HCT116 (cell line): ENCODE data around the gene ECE1. TPM values are rescaled to one million over a fixed set of nuclear protein-coding genes. Genes with fewer than 3 reads are reported as not detected.
"Not testable (repeated sequence)": the region's sequence is repeated elsewhere in the genome, so short reads cannot be mapped to it uniquely, and the experiment has no call there.

Experiments
- ATAC-seq: fragments of 200-7000 bp; cut with Tn5 transposase; 2 replicates; pipeline ENCODE4 v1.9.1; 2020; ENCODE audit warnings: mild to moderate bottlenecking, moderate library complexity
- BruUV-seq: library from RNA; stranded (reverse); fragments of 400-500 nt; replicated peaks from 2 replicates; lab custom pipeline; 2021; lab: Mats Ljungman, UMichigan
- CTCF ChIA-PET: fragments of 300-600 bp; sonication (Branson Sonifier 250); formaldehyde crosslinking; loops from one replicate; lab custom pipeline; 2021; ENCODE audit warnings: antibody characterized with exemption; lab: Charles Lee
- POLR2A ChIA-PET: fragments of 300-600, 350-600 bp; sonication (Branson Sonifier 250); formaldehyde crosslinking; loops from one replicate; lab custom pipeline; 2021; ENCODE audit warnings: antibody characterized with exemption; lab: Charles Lee
- RAD21 ChIA-PET, 2 experiments: fragments of 300-600 bp; sonication (Branson Sonifier 250); formaldehyde crosslinking; loops; one replicate each; lab custom pipeline; 2023; ENCODE audit warnings: low total read pairs in 2 of 2; ENCODE audit not compliant: uncharacterized antibody in 2 of 2, unreplicated experiment in 2 of 2, low non-redundant PET in 1 of 2; lab: Charles Lee
- DNase-seq: peaks from one replicate; pipeline ENCODE4 v3.0.0-alpha.2; 2010; ENCODE audit warnings: low read depth, low spot score
- H2AFZ ChIP-seq: fragments of 200-600 bp; shearing (Covaris generic), sonication (generic); 2 replicates; pipeline ENCODE4 v1.6.1; 2017; ENCODE audit warnings: low read depth, mixed run types, mixed read lengths, antibody characterized with exemption, low read length; ENCODE audit not compliant: poor library complexity, severe bottlenecking
- H3K27ac ChIP-seq: 2 replicates; pipeline ENCODE4 v1.5.1; 2012; ENCODE audit warnings: low read depth, low read length
- H3K27me3 ChIP-seq: fragments of 200-600 bp; sonication (generic); 2 replicates; pipeline ENCODE4 v1.6.1; 2016; ENCODE audit warnings: mixed run types, low read length, mixed read lengths; ENCODE audit not compliant: insufficient read depth
- H3K36me3 ChIP-seq, 2 experiments: fragments of 200-500 bp in 1 of 2; fragments of 200-600 bp in 1 of 2; sonication (Bioruptor generic) in 1 of 2; sonication (generic) in 1 of 2; 2 replicates each; pipeline versions ENCODE4 v1.5.1 to v1.6.1; 2014 to 2016; ENCODE audit warnings: low read length in 2 of 2, inconsistent platforms in 1 of 2, mixed read lengths in 1 of 2, mixed run types in 1 of 2; ENCODE audit not compliant: insufficient read depth in 2 of 2, control insufficient read depth in 1 of 2
- H3K4me1 ChIP-seq, 2 experiments: fragments of 200-600 bp in 1 of 2; sonication (generic) in 1 of 2; 2 replicates each; pipeline versions ENCODE4 v1.5.1 to v1.6.1; 2012 to 2017; ENCODE audit warnings: low read length in 2 of 2, inconsistent platforms in 1 of 2, mild to moderate bottlenecking in 1 of 2, mixed read lengths in 1 of 2, mixed run types in 1 of 2, moderate library complexity in 1 of 2; ENCODE audit not compliant: insufficient read depth in 2 of 2, control insufficient read depth in 1 of 2
- H3K4me2 ChIP-seq: fragments of 200-600 bp; sonication (generic); 2 replicates; pipeline ENCODE4 v1.6.1; 2017; ENCODE audit warnings: mixed run types, low read length, mixed read lengths
- H3K4me3 ChIP-seq, 2 experiments: fragments of 200-600 bp in 1 of 2; sonication (generic) in 1 of 2; replicated peaks in 1 of 2; 2 replicates each; pipeline ENCODE4 v1.5.1; 2011 to 2016; ENCODE audit warnings: low read length in 2 of 2, control low read depth in 1 of 2, low read depth in 1 of 2, mild to moderate bottlenecking in 1 of 2, mixed read lengths in 1 of 2, mixed run types in 1 of 2
- H3K79me2 ChIP-seq: fragments of 200-600 bp; sonication (generic); 2 replicates; pipeline ENCODE4 v1.6.1; 2017; ENCODE audit warnings: mild to moderate bottlenecking, mixed run types, low read length, moderate library complexity, mixed read lengths; ENCODE audit not compliant: insufficient read depth
- H3K9ac ChIP-seq: fragments of 200-600 bp; sonication (generic); 2 replicates; pipeline ENCODE4 v1.6.1; 2016; ENCODE audit warnings: low read length, mixed read lengths
- H3K9me2 ChIP-seq: fragments of 200-600 bp; sonication (generic), shearing (Covaris generic); 2 replicates; pipeline ENCODE4 v1.6.1; 2017; ENCODE audit warnings: mixed run types, mild to moderate bottlenecking, moderate library complexity; ENCODE audit not compliant: insufficient read depth
- H3K9me3 ChIP-seq, 2 experiments: fragments of 200-500 bp in 1 of 2; fragments of 200-600 bp in 1 of 2; sonication (Bioruptor generic) in 1 of 2; sonication (generic) in 1 of 2; 2 replicates each; pipeline ENCODE4 v1.6.1; 2014 to 2017; ENCODE audit warnings: low read length in 2 of 2, mixed read lengths in 2 of 2, inconsistent platforms in 1 of 2, low read depth in 1 of 2, mild to moderate bottlenecking in 1 of 2, mixed run types in 1 of 2, moderate library complexity in 1 of 2; ENCODE audit not compliant: control insufficient read depth in 1 of 2, insufficient read depth in 1 of 2
- H4K20me1 ChIP-seq: fragments of 200-600 bp; sonication (generic), shearing (Covaris generic); 2 replicates; pipeline ENCODE4 v1.6.1; 2017; ENCODE audit warnings: mixed run types, mild to moderate bottlenecking, moderate library complexity; ENCODE audit not compliant: insufficient read depth
- FOSL1 ChIP-seq: IDR thresholded peaks from 2 replicates; pipeline ENCODE4 v1.6.1; 2012; ENCODE audit warnings: low read depth
- JUND ChIP-seq: IDR thresholded peaks from 2 replicates; pipeline ENCODE4 v1.6.1; 2012
- SRF ChIP-seq: IDR thresholded peaks from 2 replicates; pipeline ENCODE4 v1.6.1; 2012; ENCODE audit warnings: low read depth
- intact Hi-C: fragments of 100-400 bp; cut with micrococcal nuclease; formaldehyde crosslinking; loops from 2 replicates; pipeline ENCODE4 v1.10.0; 2022
- total RNA-seq: library from RNA; stranded (reverse); gene quantifications from one replicate; pipeline ENCODE4 v1.2.1, GENCODE V29; 2021; ENCODE audit not compliant: unreplicated experiment
- TF ChIP-seq, protein P1 (sequence below), 3 experiments: fragments of 200-600 bp in 1 of 3; sonication (generic) in 1 of 3; IDR thresholded peaks in 2 of 3; conservative IDR thresholded peaks in 1 of 3; 2 replicates each; pipeline ENCODE4 v1.5.1; 2012 to 2017; ENCODE audit warnings: low read depth in 2 of 3, low read length in 2 of 3, antibody characterized with exemption in 1 of 3, borderline replicate concordance in 1 of 3, control low read depth in 1 of 3, mild to moderate bottlenecking in 1 of 3, mixed read lengths in 1 of 3, mixed run types in 1 of 3, moderate library complexity in 1 of 3; ENCODE audit not compliant: insufficient read depth in 1 of 3

ECE1 gene
- total RNA-seq, 1 experiment from 2014 or later, result 66.8 TPM

- no peak for DNase-seq
- ChIA-PET RAD21 (no interaction called here), CTCF (interaction anchor here (1.7 to 1.8 kb wide), 2 partner anchors 13 kb away, joined by 4 to 6 read pairs; no protein-coding TSS in a partner anchor), POLR2A (no interaction called here)
- H3K9ac ChIP-seq, result no peak overlapping the region
- no peaks in the 10 kb centered on the region for H3K27me3 ChIP-seq
- BruUV-seq, result no TSS peak
- no peaks in the 10 kb centered on the region for H4K20me1 ChIP-seq
- H3K4me1 ChIP-seq, result peaks cover 0 to 5% of the 10 kb centered on the region in 2 experiments; a peak in 1 of 4 replicates
- ATAC-seq, result no peak
- H3K4me2 ChIP-seq, result no peak overlapping the region
- TF ChIP-seq, protein P1, sequence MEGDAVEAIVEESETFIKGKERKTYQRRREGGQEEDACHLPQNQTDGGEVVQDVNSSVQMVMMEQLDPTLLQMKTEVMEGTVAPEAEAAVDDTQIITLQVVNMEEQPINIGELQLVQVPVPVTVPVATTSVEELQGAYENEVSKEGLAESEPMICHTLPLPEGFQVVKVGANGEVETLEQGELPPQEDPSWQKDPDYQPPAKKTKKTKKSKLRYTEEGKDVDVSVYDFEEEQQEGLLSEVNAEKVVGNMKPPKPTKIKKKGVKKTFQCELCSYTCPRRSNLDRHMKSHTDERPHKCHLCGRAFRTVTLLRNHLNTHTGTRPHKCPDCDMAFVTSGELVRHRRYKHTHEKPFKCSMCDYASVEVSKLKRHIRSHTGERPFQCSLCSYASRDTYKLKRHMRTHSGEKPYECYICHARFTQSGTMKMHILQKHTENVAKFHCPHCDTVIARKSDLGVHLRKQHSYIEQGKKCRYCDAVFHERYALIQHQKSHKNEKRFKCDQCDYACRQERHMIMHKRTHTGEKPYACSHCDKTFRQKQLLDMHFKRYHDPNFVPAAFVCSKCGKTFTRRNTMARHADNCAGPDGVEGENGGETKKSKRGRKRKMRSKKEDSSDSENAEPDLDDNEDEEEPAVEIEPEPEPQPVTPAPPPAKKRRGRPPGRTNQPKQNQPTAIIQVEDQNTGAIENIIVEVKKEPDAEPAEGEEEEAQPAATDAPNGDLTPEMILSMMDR (IDR thresholded peaks at IDR 0.05 in 2 of 3, conservative IDR thresholded peaks at IDR 0.05 in 1 of 3; ENCODE audit: borderline replicate concordance in 1 of 3, insufficient read depth in 1 of 3, low read depth in 2 of 3, low read length in 2 of 3), result no peak
- TF ChIP-seq SRF (no peak), JUND (no peak), FOSL1 (no peak)
- H3K36me3 ChIP-seq, result 0 out of 4 replicates have a peak, but pooled peaks cover under 1 to 3% of the 10 kb centered on the region in 2 experiments
- H3K9me3 ChIP-seq, result no peaks in the 10 kb centered on the region
- H3K4me3 ChIP-seq, result no peak overlapping the region
- H3K79me2 ChIP-seq, result no peaks in the 10 kb centered on the region; the same call in 1 of the 2 replicates
- no peak overlapping the region for H2AFZ ChIP-seq
- intact Hi-C loops, result no loop called here
- H3K27ac ChIP-seq, result no peak overlapping the region
- no peaks in the 10 kb centered on the region for H3K9me2 ChIP-seq
Observed at GRCh38 chr1:21283524-21283923, 6.7 kb downstream of the ECE1 start.

DNA sequence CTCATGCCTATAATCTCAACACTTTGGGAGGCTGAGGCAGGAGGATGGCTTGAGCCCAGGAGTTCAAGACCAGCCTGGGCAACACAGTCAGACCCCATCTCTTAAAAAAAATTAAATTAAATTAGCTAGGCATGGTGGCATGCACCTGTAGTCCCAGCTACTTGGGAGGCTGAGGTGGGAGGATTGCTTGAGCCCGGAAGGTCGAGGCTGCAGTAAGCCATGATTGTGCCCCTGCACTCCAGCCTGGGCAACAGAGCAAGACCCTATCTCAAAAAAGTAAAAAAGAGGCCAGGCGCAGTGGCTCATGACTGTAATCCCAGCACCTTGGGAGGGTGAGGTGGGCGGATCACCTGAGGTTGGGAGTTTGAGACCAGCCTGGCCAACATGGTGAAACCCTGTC, 8.2 kb downstream of the ECE1 start:
- H4K20me1 ChIP-seq, H3K36me3 ChIP-seq, H3K4me2 ChIP-seq, H2AFZ ChIP-seq, H3K27me3 ChIP-seq, DNase-seq, H3K9me2 ChIP-seq, H3K9me3 ChIP-seq, H3K79me2 ChIP-seq, H3K9ac ChIP-seq, intact Hi-C loops, H3K4me3 ChIP-seq, BruUV-seq, H3K27ac ChIP-seq, RAD21 ChIA-PET, POLR2A ChIA-PET, H3K4me1 ChIP-seq, ATAC-seq: not testable (repeated sequence)
- CTCF ChIA-PET, result interaction anchor here (1.7 kb wide), 1 partner anchor 11 kb away, joined by 4 read pairs; no protein-coding TSS in a partner anchor
